ENCODE measurements around the gene RREB1. TPM values are rescaled to one million over a fixed set of nuclear protein-coding genes. Genes with fewer than 3 reads are reported as not detected.

RREB1 gene
- total RNA-seq, 1 donor from 2014 or later, result 29.3 TPM

- no peak overlapping the region for H3K4me3 ChIP-seq (ENCODE audit: low read depth, low read length)
- DNase-seq (ENCODE audit: low read depth), result no peak
- no peak for TF ChIP-seq CTCF (IDR thresholded peaks at IDR 0.05; ENCODE audit: insufficient read depth, low read length, poor library complexity, severe bottlenecking)
- H3K36me3 ChIP-seq (ENCODE audit: control insufficient read depth, insufficient read depth, low read length), result no peaks in the 10 kb centered on the region
- H3K27me3 ChIP-seq (ENCODE audit: control insufficient read depth, insufficient read depth, low read length), result no peaks in the 10 kb centered on the region
These were observed 55.9 kb downstream of the RREB1 start for GRCh38 chr6:7163661-7164071.

DNA sequence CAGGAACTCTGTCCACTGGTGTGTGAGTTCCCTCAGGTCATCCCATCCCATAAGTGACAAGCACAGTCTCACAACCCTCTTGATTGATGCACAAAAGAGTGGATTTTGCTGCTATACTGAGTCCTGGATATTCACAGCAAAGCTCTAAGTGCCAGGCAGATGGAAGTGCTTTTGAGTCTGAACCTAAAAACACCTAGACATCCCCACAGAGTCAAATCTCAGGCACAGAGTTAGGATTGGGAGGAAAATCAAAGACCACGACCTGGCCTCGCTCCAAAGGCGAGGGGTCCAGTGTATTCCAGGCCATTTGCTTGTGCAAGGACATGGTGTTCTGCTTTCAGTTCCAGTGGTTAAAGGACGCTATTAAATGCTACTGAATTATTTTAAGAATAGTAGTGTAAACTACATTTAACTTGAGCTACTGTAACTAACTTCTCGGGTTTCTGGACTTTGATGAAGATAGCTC is 56.8 kb downstream of the RREB1 start:
- Histone ChIP-seq H3K4me3 (ENCODE audit: low read depth, low read length) (no peak overlapping the region), H3K36me3 (ENCODE audit: control insufficient read depth, insufficient read depth, low read length) (no peaks in the 10 kb centered on the region)

DNA sequence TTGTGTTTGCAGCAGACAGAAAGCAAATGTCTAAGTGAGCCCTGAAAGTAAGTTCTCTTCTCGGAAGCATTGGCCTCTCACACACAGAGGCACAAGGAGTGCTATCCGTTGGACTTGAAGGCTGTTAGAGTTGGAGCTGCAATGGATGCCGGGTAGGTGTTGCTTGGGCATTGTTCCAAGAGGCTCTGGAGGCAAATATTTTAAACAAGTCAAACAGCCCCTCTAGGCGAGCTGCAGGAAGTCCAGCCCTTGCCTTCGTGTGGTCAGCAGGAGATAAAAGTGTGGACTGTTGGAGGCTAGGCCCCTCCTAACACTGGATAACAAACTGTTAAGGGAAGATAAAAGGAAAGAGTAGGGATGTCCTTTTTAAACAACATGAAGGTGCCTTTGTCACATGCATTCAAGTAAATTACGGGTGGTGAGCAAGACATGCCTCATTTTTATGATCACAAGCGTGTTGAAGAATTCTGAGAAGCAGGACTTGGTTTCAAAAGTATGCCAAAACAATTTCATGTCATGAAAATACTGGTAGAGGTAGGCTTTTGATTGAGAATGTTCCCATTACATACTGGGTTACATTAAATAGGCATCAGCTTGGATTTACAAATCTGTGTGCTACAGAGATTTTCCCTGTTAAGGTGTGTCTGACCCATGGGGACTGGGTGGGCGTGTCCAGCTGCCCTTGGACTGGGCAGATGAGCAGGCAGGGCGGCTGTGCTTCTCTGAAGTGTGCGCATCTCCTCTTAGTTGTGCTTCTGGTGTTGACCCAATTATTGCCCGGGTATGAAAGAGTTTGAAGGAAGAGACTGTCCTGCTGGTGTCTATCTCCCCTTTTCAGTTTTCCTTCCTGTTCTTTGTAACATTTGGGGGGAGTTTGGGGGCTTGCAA is 57.5 kb downstream of the RREB1 start:
- no peak overlapping the region for H3K4me3 ChIP-seq (ENCODE audit: low read depth, low read length)
- no peaks in the 10 kb centered on the region for H3K36me3 ChIP-seq (ENCODE audit: control insufficient read depth, insufficient read depth, low read length)
- no peak for TF ChIP-seq CTCF (IDR thresholded peaks at IDR 0.05; ENCODE audit: insufficient read depth, low read length, poor library complexity, severe bottlenecking)
- H3K27me3 ChIP-seq (ENCODE audit: control insufficient read depth, insufficient read depth, low read length), result no peaks in the 10 kb centered on the region
- DNase-seq (ENCODE audit: low read depth), result no peak

More for the DNA sequence above, 56.8 kb downstream of the RREB1 start:
- no peak for DNase-seq (ENCODE audit: low read depth)
- no peak for TF ChIP-seq CTCF (IDR thresholded peaks at IDR 0.05; ENCODE audit: insufficient read depth, low read length, poor library complexity, severe bottlenecking)
- H3K27me3 ChIP-seq (ENCODE audit: control insufficient read depth, insufficient read depth, low read length), result no peaks in the 10 kb centered on the region

DNA sequence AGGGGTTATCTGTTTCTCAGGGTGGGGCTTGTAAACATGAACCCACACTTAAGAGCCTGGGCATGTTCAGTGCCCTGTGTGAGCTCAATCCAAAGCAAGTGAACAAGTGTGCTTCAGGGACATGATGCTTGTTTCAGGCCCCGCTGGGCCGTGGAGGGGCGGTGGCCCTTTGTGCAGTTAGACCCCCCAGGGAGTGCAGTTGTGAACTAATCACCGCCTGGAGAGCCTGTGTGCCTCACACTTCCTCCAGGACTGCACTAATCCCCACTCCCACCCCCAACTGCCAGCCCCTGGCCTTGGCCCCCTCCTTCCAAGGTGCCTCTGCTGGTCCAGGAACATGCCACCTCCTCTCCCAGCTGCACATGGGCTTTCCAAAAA is 58.1 kb downstream of the RREB1 start:
- Histone ChIP-seq H3K27me3 (ENCODE audit: control insufficient read depth, insufficient read depth, low read length) (no peaks in the 10 kb centered on the region), H3K36me3 (ENCODE audit: control insufficient read depth, insufficient read depth, low read length) (no peaks in the 10 kb centered on the region), H3K4me3 (ENCODE audit: low read depth, low read length) (no peak overlapping the region)
- TF ChIP-seq CTCF (IDR thresholded peaks at IDR 0.05; ENCODE audit: insufficient read depth, low read length, poor library complexity, severe bottlenecking), result no peak
- DNase-seq (ENCODE audit: low read depth), result no peak

DNA sequence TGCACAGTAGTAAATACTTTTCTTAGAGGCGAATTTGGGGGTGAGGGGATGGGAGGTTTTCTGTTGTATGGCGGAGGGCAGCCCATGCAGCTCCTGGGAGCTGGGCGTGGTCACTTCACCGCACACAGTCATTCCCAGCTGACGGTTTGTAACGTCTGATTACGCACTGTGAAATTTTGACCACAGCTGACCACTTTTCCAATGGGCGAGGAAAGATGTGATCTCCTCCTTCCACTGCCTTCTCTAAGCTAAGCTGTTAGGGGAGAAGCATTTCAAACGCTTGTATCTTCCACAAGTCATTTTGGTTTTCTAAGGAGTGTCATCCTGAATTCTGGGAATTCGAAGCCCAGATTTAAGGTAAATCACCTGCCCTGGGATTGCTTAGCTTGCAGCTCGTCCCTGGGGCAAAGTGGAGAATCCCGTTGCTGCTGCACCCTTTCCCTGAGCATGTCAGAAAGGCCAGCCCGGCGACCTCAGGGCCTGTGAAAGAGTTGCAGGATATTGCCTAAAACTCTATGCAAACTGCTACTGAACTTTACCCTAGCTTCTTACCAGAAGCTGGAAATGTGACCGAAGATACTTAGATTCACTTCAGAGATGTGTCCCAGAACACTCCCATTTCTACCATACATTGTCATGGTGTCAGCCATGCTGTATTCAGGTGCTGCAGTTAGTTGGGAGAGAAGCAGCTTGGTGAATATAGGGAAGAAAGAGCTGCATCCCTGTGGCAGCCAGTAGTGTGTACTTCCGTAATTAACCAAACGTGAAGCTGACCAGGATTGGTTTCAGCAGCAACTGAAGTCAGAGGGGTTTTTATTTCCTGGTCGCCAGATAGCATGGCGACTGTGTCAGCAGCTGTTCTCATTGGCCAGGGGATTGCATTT is 58.9 kb downstream of the RREB1 start:
- H3K27me3 ChIP-seq (ENCODE audit: control insufficient read depth, insufficient read depth, low read length), result no peaks in the 10 kb centered on the region
- no peak for TF ChIP-seq CTCF (IDR thresholded peaks at IDR 0.05; ENCODE audit: insufficient read depth, low read length, poor library complexity, severe bottlenecking)
- H3K36me3 ChIP-seq (ENCODE audit: control insufficient read depth, insufficient read depth, low read length), result no peaks in the 10 kb centered on the region
- no peak for DNase-seq (ENCODE audit: low read depth)
- no peak overlapping the region for H3K4me3 ChIP-seq (ENCODE audit: low read depth, low read length)
